Nephron (organoid): Measurements from ENCODE around the gene SMIM38.

Source experiments
- H3K27ac Mint-ChIP-seq, 3 experiments: 2 replicates each; pipeline ENCODE4 v1.8.0; 2020; ENCODE audit warnings: mixed read lengths in 3 of 3, mild to moderate bottlenecking in 2 of 3, moderate library complexity in 1 of 3
- H3K27me3 Mint-ChIP-seq: 2 replicates; pipeline ENCODE4 v1.8.0; 2021; ENCODE audit warnings: low read depth, mild to moderate bottlenecking, moderate library complexity, mixed read lengths
- H3K36me3 Mint-ChIP-seq: 2 replicates; pipeline ENCODE4 v1.8.0; 2020; ENCODE audit warnings: low read depth, mixed read lengths
- H3K4me1 Mint-ChIP-seq: 2 replicates; pipeline ENCODE4 v1.8.0; 2020; ENCODE audit warnings: mixed read lengths
- H3K4me3 Mint-ChIP-seq, 3 experiments: 2 replicates each; pipeline ENCODE4 v1.8.0; 2020; ENCODE audit warnings: mild to moderate bottlenecking in 3 of 3, mixed read lengths in 3 of 3, moderate library complexity in 2 of 3
- H3K9me3 Mint-ChIP-seq: 2 replicates; pipeline ENCODE4 v1.8.0; 2020; ENCODE audit warnings: mixed read lengths
- TF ChIP-seq, protein P1 (sequence below), 3 experiments: fragments of 200-600 bp; sonication (generic); IDR thresholded peaks; one replicate each; pipeline ENCODE4 v1.5.0; 2021; ENCODE audit warnings: antibody characterized with exemption in 3 of 3; ENCODE audit not compliant: unreplicated experiment in 3 of 3

SMIM38 gene

DNA sequence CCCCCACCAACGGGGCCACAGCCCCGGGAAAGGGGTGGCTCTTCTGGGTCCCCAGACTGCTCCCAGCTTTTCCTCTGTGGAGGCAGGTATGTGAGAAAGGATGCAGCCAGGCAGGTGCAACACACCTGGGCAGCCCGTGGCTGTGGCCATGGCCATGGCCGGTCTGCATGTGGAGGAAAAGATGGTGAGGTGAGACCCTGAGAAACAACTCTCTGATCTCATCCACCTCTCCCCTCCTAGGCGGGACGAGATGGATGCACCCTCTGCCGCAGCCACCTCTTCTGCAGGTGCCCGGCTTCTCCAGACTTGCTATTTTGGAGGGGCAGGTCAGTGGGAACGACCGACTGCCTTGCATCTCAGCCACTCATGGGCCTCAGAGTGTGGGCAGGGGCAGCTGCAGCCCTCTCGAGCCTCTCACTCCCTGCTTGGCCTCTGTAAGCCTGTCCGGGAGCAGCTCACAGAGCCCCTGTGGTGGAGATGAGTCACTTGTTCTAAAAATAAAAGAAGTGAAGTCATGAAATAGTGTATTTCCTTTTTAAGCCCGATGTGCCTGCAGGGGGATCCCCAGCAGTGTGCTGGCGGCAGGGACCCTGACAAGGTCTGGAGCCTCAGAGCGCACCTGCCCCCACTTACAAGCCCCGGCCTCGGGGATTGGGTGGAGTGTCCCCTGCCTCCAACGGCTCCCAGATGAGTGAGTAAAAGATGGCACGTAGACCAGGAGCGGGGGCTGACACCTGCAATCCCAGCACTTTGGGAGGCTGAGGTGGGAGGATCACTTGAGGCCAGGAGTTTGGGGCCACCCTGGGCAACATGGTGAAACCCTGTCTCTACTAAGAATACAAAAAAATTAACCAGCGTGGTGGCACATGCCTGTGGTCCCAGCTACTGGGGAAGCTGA, 10.7 kb downstream of the SMIM38 start:
- H3K36me3 Mint-ChIP-seq = peaks cover 4% of the 10 kb centered on the region
- H3K27me3 Mint-ChIP-seq = peaks cover 25% of the 10 kb centered on the region
- H3K4me1 Mint-ChIP-seq = peaks cover 8% of the 10 kb centered on the region
- H3K27ac Mint-ChIP-seq = peak overlapping the region in 2 of 3 experiments; percentile 57 to 61
- TF ChIP-seq, protein P1, sequence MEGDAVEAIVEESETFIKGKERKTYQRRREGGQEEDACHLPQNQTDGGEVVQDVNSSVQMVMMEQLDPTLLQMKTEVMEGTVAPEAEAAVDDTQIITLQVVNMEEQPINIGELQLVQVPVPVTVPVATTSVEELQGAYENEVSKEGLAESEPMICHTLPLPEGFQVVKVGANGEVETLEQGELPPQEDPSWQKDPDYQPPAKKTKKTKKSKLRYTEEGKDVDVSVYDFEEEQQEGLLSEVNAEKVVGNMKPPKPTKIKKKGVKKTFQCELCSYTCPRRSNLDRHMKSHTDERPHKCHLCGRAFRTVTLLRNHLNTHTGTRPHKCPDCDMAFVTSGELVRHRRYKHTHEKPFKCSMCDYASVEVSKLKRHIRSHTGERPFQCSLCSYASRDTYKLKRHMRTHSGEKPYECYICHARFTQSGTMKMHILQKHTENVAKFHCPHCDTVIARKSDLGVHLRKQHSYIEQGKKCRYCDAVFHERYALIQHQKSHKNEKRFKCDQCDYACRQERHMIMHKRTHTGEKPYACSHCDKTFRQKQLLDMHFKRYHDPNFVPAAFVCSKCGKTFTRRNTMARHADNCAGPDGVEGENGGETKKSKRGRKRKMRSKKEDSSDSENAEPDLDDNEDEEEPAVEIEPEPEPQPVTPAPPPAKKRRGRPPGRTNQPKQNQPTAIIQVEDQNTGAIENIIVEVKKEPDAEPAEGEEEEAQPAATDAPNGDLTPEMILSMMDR (IDR thresholded peaks at IDR 0.05; ENCODE audit: unreplicated experiment in 3 of 3) = no peak
- H3K4me3 Mint-ChIP-seq = no peak overlapping the region
- H3K9me3 Mint-ChIP-seq = peaks cover 31% of the 10 kb centered on the region

DNA sequence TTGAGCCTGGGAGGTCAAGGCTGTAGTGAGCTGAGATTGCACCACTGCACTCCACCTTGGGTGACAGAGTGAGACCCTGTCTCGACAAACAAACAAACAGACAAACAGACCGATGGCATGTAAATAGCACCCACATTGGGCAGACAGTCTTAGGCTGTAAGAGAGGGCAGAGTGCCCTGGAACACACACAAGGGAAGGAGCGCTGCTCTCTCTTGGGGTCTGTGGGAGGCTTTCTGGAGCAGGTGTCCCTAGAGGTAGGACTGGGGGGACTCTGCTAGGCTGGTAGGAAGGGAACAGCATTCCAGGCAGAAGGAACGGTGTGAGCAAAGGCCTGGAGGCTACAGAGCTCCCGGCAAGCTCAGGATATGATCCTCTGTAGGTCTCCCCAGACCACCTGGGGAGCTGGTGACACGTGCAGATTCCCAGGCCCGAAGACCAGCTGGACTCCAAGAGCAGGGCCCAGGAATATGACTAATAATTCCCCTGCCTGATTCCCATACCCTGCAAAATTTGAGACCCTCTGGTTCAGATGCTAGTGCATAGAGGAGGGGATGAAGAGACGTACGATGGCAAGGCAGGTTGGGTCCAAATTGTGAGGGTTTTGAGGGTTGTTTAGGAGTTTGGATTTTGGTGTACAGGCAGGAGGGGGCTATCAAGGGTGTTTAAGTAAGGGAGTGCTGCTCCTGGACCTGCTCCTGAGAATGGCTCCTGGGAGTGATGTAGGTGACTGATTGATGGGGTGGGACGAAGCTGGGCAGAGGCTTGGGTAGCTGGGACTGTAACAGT, 11.6 kb downstream of the SMIM38 start:
- no peak overlapping the region for H3K4me3 Mint-ChIP-seq
- peaks cover 25% of the 10 kb centered on the region for H3K27me3 Mint-ChIP-seq
- no peak overlapping the region for H3K27ac Mint-ChIP-seq
- TF ChIP-seq, protein P1 (IDR thresholded peaks at IDR 0.05; ENCODE audit: unreplicated experiment in 3 of 3) = no peak
- H3K4me1 Mint-ChIP-seq = peaks cover 8% of the 10 kb centered on the region
- H3K9me3 Mint-ChIP-seq = peaks cover 27% of the 10 kb centered on the region
- no peaks in the 10 kb centered on the region for H3K36me3 Mint-ChIP-seq

DNA sequence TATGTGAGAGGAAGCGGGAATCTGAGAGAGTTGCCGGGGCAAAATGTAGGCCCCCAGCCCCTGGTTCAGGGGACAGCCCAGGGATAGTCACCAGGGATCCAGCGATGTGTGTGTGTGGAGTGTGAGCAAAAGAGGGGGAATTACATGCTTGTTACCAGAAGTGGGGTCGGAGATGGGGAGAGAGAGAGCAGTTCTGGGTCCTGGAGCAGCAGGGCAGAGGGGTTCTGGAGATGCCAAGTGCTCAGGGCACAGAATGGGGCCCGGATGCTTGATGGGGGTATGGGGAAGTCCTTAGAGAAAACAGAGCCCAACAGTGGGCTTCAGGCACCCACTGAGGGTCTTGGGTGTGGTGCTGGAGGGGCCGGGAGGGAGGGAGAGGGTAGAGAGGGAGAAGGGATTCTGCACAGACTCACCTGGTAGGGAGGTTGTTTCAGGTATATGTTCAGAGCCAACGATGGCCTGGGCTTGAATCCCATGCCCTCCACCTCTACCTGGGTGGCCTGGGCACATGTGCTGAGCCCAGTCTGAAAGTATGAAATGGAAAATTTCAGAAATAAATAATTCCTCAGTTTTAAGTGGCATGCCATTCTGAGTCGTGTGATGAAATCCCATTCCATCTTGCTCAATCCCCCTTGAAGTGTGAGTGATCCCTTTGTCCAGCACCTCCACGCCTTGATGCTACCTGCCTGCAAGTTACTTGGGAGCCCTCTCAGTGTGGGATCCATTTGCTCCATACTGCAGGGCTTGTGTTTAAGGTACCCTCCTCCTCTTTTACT, 12.4 kb downstream of the SMIM38 start:
- no peaks in the 10 kb centered on the region for H3K36me3 Mint-ChIP-seq
- TF ChIP-seq, protein P1 (IDR thresholded peaks at IDR 0.05; ENCODE audit: unreplicated experiment in 3 of 3) = no peak
- H3K27ac Mint-ChIP-seq = no peak overlapping the region
- no peak overlapping the region for H3K4me3 Mint-ChIP-seq
- peaks cover 25% of the 10 kb centered on the region for H3K27me3 Mint-ChIP-seq
- H3K4me1 Mint-ChIP-seq = peaks cover 8% of the 10 kb centered on the region
- H3K9me3 Mint-ChIP-seq = peaks cover 20% of the 10 kb centered on the region

DNA sequence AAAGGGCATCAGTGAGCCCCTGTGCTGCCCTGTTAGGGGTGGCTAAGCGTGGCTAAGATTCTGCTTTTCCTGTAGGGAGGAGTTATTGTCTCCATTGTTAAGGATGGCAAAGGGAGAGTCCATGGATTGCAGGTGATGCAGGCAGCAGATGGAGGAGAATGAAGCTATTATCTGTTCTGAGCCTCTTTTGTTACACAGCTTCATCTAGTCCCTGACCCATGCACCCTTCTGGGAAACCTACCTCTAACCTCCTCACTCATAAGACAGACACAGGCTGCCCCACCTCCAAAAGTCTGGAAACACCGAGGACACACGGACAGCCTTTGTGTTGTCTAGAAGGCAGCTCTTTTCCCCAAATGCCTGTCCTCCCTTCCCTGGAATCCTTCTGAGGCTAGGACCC, 13.7 kb downstream of the SMIM38 start:
- TF ChIP-seq, protein P1 (IDR thresholded peaks at IDR 0.05; ENCODE audit: unreplicated experiment in 3 of 3) = no peak
- Mint-ChIP-seq H3K9me3 (peaks cover 18% of the 10 kb centered on the region), H3K27ac (no peak overlapping the region), H3K36me3 (no peaks in the 10 kb centered on the region), H3K4me3 (no peak overlapping the region), H3K27me3 (peaks cover 26% of the 10 kb centered on the region), H3K4me1 (peaks cover 8% of the 10 kb centered on the region)

DNA sequence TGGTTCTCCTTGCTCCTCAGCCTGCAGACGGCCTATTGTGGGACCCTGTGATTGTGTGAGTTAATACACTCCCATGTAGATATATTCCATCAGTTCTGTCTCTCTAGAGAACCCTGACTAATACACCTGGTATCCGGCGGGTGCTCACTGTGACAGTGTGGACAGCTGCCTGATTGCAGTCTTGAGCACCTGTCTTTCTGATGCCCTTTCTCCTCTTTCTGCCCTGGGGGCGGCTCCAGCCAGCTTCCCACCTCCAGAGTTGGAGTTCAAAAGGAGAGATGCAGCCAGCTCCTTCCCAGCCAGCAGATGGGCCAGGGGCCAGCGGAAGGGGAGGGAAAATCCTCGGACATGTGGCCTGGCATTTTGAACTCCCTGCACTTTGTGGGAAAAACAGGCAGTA, 15.0 kb downstream of the SMIM38 start:
- Mint-ChIP-seq H3K36me3 (no peaks in the 10 kb centered on the region), H3K4me3 (no peak overlapping the region), H3K27ac (no peak overlapping the region), H3K4me1 (peaks cover 8% of the 10 kb centered on the region), H3K27me3 (peaks cover 26% of the 10 kb centered on the region), H3K9me3 (peaks cover 17% of the 10 kb centered on the region)
- TF ChIP-seq, protein P1 (IDR thresholded peaks at IDR 0.05; ENCODE audit: unreplicated experiment in 3 of 3) = no peak
